22Rv1 (cell line): ENCODE data around the gene RAB1B.

Experiments
- ZFX ChIP-seq: fragments of 450-650 bp; IDR thresholded peaks from 2 replicates; pipeline ENCODE4 v1.6.1; 2017; ENCODE audit warnings: antibody characterized with exemption, borderline replicate concordance
- TF ChIP-seq, protein P1 (sequence below): fragments of 450-650 bp; IDR thresholded peaks from 2 replicates; pipeline ENCODE4 v1.5.1; 2017; ENCODE audit warnings: mild to moderate bottlenecking

DNA sequence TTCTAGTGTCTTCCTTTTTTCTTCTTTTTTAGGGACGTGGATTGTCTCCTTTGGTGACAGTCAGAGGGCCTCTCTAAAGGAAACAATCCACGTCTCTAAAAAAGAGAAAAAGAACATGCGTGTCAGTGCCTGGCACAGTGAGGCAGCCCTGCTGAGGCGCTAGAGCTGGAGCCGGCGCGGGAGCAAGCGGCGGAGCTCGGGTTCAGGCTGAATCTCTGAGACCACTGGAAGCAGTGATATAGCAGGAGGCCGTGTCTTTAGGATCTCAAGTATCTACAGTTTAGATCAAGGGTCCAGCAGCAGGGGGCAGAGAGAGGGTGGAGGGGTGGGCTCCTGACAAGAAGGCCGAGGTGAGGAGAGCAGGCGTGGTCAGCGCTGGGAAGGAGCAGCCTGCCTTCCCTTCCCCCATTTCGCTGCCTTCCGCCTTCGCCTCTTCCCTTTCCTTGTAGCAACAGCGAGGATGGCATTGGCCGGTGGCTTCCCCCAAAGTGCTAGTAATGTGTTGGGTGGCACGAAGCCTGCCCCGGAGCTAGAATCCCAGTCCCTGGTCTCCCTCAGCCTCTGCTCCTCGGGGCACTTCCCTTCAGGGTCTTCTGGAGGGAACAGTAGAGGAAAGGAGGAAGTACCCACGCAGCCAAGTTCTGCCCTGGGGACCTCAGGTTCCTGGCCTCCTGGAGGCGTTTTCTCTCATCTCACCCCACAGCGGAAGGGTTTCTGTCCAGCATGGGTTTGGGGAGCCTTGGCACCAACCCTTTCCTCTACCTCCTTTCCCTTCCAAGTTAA is 28.2 kb upstream of the RAB1B start:
- TF ChIP-seq, protein P1, sequence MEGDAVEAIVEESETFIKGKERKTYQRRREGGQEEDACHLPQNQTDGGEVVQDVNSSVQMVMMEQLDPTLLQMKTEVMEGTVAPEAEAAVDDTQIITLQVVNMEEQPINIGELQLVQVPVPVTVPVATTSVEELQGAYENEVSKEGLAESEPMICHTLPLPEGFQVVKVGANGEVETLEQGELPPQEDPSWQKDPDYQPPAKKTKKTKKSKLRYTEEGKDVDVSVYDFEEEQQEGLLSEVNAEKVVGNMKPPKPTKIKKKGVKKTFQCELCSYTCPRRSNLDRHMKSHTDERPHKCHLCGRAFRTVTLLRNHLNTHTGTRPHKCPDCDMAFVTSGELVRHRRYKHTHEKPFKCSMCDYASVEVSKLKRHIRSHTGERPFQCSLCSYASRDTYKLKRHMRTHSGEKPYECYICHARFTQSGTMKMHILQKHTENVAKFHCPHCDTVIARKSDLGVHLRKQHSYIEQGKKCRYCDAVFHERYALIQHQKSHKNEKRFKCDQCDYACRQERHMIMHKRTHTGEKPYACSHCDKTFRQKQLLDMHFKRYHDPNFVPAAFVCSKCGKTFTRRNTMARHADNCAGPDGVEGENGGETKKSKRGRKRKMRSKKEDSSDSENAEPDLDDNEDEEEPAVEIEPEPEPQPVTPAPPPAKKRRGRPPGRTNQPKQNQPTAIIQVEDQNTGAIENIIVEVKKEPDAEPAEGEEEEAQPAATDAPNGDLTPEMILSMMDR = no peak
- no peak for TF ChIP-seq ZFX
